ENCODE measurements around the gene RCL1. TPM values are rescaled to one million over a fixed set of nuclear protein-coding genes. Genes with fewer than 3 reads are reported as not detected.

RCL1 gene
- total RNA-seq, 1 donor from 2014 or later = 15.6 TPM

DNA sequence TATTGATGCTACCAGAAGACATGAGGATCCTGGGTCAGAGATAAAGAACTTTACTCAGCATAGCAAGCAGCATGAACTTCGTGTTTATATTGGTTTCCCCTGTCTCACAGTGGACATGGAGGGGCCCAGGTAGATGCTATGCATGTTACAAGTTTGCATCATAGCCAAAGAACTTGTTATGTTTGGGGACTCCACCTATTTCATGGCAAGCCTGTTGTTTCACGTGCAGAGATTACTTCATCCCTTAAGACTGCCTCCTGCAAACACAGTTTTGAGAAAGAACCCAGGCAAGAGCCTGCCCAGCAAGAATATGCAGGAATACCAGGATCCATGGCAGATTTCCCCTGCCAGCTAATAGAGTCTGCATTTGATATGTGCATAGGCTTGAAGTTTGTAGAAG is 68.4 kb downstream of the RCL1 start:
- H3K4me1 Mint-ChIP-seq (ENCODE audit: unreplicated experiment) = peaks cover 11% of the 10 kb centered on the region
- H3K4me3 Mint-ChIP-seq = no peak overlapping the region
- TF ChIP-seq, protein P1, sequence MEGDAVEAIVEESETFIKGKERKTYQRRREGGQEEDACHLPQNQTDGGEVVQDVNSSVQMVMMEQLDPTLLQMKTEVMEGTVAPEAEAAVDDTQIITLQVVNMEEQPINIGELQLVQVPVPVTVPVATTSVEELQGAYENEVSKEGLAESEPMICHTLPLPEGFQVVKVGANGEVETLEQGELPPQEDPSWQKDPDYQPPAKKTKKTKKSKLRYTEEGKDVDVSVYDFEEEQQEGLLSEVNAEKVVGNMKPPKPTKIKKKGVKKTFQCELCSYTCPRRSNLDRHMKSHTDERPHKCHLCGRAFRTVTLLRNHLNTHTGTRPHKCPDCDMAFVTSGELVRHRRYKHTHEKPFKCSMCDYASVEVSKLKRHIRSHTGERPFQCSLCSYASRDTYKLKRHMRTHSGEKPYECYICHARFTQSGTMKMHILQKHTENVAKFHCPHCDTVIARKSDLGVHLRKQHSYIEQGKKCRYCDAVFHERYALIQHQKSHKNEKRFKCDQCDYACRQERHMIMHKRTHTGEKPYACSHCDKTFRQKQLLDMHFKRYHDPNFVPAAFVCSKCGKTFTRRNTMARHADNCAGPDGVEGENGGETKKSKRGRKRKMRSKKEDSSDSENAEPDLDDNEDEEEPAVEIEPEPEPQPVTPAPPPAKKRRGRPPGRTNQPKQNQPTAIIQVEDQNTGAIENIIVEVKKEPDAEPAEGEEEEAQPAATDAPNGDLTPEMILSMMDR (conservative IDR thresholded peaks at IDR 0.05) = no peak
- H3K36me3 Mint-ChIP-seq = peaks cover 37% of the 10 kb centered on the region
- DNase-seq (ENCODE audit: extremely low spot score, unreplicated experiment) = no peak
- no peaks in the 10 kb centered on the region for H3K27me3 Mint-ChIP-seq
- H3K27ac Mint-ChIP-seq = no peak overlapping the region
- H3K9me3 Mint-ChIP-seq = peaks cover 4% of the 10 kb centered on the region

DNA sequence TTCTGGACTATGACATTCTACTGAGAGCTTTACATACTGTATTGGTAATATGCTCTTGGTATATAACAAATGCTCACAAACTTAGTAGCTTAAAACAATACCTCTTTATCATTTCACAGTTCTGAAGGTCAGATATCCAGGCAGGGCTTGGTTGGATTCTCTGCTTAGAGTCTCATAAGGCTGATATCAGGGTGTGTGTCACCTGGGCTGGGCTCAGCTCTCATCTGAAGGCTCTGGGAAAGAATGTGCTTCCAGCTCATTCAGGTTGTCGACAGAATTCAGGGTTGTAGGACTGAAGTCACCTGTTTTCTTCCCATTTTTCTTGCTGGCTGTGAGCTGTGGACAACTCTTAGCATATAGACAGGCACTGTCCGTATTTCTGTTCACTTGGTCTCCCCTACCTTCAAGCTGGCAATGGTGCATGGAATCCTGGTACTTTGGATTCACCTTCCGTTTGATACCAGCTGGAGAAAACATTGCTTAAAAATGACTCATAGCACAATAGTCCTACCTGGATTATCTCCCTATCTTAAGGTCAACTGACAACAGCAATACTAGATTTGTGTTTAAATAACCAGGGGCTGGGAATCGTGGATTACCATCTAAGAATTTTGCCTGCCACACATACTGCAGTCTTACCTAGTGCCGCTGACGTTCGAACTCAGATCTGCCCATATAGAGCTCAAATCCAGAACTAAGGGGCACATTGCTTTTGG is 69.2 kb downstream of the RCL1 start:
- no peak overlapping the region for H3K27ac Mint-ChIP-seq
- no peak for DNase-seq (ENCODE audit: extremely low spot score, unreplicated experiment)
- peaks cover 5% of the 10 kb centered on the region for H3K4me1 Mint-ChIP-seq (ENCODE audit: unreplicated experiment)
- TF ChIP-seq, protein P1 (conservative IDR thresholded peaks at IDR 0.05) = no peak
- no peaks in the 10 kb centered on the region for H3K9me3 Mint-ChIP-seq
- H3K36me3 Mint-ChIP-seq = peaks cover 32% of the 10 kb centered on the region
- no peak overlapping the region for H3K4me3 Mint-ChIP-seq
- H3K27me3 Mint-ChIP-seq = no peaks in the 10 kb centered on the region

DNA sequence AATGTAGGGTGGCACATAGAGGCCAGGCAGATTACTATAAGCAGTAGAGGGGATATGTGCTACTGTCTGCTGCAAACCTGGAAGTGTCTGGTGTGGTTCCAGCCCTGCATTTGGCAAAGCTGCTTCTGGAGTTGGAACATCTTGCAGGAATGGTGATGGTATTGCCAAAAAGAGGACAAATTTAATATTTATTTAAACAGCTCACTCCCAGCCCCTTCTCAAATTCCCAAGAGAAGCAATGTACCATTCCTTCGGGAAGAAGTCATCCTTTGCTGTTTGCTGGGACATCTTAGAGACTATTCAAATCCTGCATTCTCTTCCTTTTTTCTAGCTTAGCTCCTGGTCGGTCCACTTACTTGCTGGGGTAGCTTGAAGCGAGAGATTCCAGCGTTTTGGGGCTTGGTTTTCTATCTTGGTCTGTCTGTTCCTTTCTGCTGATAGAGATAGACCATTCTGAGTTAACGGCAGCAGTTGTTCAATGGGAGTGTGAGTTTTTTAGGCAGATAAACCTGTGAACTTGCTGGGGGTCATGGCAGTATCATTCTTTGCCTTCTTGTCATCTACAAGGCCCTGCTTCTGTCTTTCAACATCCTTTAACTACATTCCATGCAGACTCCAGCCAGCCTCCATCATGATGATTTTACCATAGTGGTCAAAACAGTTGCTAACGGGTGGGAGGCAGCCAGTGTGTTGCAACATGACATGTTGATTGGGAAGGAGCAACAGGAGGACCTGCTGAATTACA is 69.9 kb downstream of the RCL1 start:
- Mint-ChIP-seq H3K4me1 (ENCODE audit: unreplicated experiment) (peaks cover 5% of the 10 kb centered on the region), H3K27me3 (no peaks in the 10 kb centered on the region), H3K36me3 (peaks cover 27% of the 10 kb centered on the region), H3K27ac (no peak overlapping the region), H3K4me3 (no peak overlapping the region), H3K9me3 (no peaks in the 10 kb centered on the region)
- no peak for DNase-seq (ENCODE audit: extremely low spot score, unreplicated experiment)
- TF ChIP-seq, protein P1 (conservative IDR thresholded peaks at IDR 0.05) = no peak

DNA sequence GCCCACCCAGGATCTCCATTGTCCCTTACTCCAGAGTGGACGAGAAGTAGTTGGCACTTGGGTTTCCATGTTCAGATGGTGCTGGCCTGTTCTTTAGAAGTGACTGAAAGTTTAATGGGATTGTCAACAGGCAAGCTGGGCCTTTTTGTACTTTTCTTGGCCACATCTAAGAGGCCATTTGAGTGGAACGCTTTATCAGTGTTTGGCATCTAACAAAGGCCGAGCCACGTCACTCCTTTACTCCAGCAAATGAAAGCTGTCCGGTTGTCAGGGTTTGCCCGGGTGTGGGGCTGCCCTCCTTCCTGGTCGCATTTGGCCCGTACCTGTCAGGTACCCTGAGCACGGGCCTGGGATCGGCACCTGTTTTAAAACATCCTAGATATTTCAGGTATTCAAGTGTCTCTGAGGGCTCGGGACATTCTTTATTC is 71.5 kb downstream of the RCL1 start:
- no peak for DNase-seq (ENCODE audit: extremely low spot score, unreplicated experiment)
- Mint-ChIP-seq H3K27ac (peak overlapping the region; percentile 37), H3K9me3 (no peaks in the 10 kb centered on the region), H3K4me3 (no peak overlapping the region), H3K36me3 (peaks cover 19% of the 10 kb centered on the region), H3K4me1 (ENCODE audit: unreplicated experiment) (peaks cover 5% of the 10 kb centered on the region), H3K27me3 (no peaks in the 10 kb centered on the region)
- TF ChIP-seq, protein P1 (conservative IDR thresholded peaks at IDR 0.05) = no peak

DNA sequence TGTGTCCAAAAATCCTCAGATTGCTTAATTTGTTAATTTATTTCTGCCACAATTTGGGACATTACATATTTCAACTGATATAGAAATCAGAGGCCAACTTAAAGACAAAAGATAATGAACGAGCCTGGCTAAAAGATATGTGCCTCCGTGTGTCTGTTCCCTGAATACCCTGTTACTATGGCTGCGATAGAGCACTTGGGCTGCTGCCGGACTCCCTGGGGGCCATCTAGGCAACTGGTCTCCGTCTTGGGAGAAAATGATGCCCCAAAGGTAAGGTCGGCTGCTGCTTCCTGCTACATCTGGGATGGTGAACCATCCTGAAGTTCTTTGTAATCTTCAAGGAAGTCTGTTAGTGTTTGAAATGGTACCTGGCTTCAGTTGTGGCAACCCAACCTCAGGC is 72.0 kb downstream of the RCL1 start:
- Mint-ChIP-seq H3K36me3 (peaks cover 19% of the 10 kb centered on the region), H3K27me3 (no peaks in the 10 kb centered on the region), H3K4me3 (no peak overlapping the region), H3K4me1 (ENCODE audit: unreplicated experiment) (peaks cover 5% of the 10 kb centered on the region), H3K9me3 (no peaks in the 10 kb centered on the region), H3K27ac (peak overlapping the region; percentile 37)
- TF ChIP-seq, protein P1 (conservative IDR thresholded peaks at IDR 0.05) = no peak
- no peak for DNase-seq (ENCODE audit: extremely low spot score, unreplicated experiment)
